ENCODE results near the gene MAPK8.

DNA sequence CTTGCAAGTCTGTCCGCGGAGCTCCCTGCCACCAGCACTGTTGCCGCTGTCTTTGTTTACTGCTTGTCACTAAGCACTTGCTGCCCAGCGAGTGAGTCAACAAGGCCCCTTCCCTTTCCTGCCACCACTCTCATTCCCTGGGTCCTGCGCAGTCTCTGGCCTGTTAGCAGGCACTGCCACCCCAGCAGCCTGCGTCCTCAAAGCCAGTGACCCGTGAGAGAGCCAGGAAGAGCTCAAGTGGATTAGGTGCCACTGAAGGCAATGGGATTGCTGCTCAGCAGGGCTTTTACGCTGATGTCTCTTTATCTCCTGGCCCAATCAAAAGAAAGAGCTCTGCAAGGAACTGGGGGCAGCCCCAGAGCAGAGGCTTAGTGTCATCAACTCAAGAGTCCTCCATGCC is 31.8 kb upstream of the MAPK8 start, which contains the start of gene FRMPD2:
- TF ChIP-seq, protein P1, sequence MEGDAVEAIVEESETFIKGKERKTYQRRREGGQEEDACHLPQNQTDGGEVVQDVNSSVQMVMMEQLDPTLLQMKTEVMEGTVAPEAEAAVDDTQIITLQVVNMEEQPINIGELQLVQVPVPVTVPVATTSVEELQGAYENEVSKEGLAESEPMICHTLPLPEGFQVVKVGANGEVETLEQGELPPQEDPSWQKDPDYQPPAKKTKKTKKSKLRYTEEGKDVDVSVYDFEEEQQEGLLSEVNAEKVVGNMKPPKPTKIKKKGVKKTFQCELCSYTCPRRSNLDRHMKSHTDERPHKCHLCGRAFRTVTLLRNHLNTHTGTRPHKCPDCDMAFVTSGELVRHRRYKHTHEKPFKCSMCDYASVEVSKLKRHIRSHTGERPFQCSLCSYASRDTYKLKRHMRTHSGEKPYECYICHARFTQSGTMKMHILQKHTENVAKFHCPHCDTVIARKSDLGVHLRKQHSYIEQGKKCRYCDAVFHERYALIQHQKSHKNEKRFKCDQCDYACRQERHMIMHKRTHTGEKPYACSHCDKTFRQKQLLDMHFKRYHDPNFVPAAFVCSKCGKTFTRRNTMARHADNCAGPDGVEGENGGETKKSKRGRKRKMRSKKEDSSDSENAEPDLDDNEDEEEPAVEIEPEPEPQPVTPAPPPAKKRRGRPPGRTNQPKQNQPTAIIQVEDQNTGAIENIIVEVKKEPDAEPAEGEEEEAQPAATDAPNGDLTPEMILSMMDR (IDR thresholded peaks at IDR 0.05) = no peak
- no peak for TF ChIP-seq POLR2A (IDR thresholded peaks at IDR 0.05)
